COR-L47 (cell line): Measurements from ENCODE around the gene GID4.
A peak's percentile ranks its signal among the peaks of the same experiment; 100 is the strongest.
"Not testable (repeated sequence)": the region's sequence is repeated elsewhere in the genome, so short reads cannot be mapped to it uniquely, and the experiment has no call there.

Experiments used
- DNase-seq: peaks from one replicate; lab custom pipeline; 2025; lab: John Stamatoyannopoulos, UW

The GID4 gene

DNA sequence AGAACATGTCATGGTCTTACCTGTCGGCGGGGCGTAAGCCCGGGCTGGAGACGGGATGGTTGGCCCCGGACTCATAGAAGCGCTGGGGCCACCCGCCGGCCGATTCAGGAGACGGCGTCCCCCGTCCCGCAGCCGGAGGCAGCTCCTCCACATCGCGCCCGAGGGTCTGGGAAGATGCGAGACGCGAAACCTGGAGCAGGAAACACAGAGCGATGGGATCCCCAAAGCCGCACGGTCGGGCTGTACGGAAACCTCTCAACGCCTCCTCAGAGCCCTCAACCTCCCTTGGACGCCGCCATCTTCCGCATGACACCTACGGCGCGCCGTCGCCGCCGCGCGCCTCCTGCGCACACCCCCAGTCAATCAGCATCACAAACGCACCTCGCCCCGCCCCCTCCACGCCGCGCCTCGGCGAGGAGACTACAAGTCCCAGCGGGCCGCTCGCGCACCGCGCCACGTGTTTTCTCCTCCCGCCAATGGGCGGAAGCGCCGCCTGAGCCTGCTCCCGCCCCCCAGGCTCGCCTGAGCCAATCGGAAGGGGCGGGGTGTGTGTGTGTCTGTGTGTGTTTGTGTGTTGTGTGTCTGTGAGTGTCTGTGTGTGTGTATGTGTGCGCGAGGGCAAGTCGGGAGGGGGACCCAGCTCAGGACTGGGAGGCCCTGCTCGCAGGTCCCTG, at the start of gene GID4, which contains the start of gene ATPAF2:
GID4 (plus strand) TSS at position 548 of the 674 bp plus-strand sequence; CDS start at position 605, 57 bp downstream.
ATPAF2 (minus strand) TSS at position 308 of the 674 bp plus-strand sequence; CDS start at position 153, 155 bp downstream.
- peak; percentile 91 for DNase-seq

DNA sequence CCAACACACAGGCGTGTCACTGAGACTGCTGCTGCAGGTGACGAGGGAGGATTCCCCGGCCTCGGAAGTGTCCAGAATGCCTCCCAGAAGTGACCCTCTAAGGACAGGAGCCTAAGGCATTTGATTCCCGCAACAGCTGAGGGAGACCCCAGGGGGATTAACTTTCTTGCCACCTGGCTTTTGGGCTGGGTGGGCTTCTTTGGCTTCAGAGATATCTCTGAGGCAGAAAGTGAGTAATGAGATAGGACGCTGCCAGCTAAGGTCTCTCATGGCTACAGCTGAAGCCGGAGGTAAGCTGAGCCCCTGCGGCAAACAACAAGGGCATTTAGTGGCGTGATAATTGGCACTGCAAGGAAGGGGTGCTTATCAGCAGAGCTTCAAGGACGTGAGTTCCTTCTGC, 49.6 kb upstream of the GID4 start:
- no peak for DNase-seq

DNA sequence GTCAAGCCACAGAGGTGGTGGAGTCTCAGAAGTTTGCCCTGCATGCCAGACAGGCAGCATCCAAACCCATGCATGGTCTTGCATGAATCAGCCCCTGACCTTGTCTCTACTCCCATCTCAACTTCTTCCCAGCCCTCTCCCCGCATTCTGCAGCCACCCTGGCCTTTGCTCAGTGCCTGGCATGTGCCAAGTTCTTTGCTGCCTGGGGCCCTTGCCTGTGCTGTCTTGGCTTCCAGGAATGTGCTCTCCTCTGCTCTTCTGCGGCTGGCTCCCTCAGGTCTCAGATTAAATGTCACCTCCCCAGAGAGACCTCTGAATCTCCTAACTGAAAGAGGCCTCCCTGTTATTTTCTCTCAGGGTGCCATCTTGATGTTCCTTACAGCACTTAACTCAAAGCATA, 48.9 kb upstream of the GID4 start:
- DNase-seq: no peak

DNA sequence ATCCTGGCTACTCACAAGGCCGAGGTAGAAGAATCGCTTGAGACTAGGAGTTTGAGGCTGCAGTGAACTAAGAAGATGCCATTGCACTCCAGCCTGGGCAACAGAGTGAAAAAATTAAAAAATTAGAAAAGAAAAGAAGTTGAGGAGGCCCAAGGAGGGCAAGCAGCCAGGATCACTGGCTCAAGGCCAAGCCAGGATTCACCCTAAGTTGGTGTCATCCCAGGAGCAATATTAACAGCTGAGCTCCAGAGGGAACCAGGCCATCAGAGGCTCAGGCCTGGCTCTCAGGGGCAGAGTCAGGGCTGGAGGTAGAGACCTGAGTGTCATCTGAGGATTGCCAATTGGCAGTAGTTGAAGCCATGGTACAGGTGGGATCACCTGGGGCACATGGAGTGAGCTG, 45.8 kb upstream of the GID4 start:
- DNase-seq: no peak

DNA sequence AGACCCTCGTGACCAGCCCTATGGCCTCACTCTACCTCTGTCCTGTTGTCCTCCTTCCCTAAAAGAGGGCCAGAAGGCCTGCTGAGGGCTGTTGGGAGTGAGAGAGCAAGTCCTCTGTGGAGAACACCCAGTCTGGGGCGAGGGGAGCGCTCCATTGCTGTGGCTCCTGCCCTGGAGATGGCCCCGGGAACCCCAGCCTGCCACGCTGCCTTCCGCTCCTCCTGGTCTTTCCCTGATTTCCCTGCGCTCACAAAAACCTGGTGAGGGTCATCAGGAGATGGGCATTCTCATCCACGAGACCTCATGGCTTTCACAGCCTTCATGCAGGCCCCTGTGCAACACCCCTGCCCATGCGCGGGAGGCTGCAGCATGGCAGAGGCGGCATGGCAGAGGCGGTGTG, 45.4 kb upstream of the GID4 start:
- no peak for DNase-seq

DNA sequence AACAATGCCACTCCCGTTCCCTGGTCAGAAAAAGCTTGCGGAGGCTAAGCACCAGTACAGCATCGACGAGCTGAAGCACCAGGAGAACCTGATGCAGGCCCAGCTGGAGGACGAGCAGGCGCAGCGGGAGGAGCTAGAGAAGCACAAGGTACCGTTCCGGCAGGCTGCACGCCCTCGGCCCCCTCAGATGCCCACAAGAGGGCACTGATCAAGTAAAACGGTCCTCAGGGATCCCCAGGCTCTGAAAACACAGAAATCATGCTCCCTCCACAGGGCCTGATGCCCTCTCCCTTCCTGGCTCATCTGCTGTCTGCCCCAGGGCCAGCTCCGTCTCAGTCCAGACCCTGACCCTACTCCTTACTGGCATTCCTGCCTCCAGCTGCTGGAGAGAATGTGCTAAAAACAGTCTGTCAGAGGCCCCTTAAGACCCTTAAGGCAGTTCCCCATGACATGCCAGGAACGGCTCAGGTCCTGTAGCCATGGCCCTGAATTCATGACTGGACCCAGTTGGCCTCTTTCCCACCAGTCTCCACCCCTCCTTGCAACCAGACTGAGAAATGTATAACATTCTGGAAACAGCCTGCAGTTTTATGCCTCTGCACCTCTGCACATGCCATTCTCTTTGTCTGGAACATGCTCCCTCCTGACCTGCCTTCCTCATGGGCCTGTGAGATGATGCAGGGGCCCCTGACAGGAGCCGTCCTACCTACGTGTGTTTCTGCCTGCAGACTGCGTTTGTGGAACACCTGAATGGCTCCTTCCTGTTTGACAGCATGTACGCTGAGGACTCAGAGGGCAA, 44.7 kb upstream of the GID4 start:
- peak; percentile 29 for DNase-seq

DNA sequence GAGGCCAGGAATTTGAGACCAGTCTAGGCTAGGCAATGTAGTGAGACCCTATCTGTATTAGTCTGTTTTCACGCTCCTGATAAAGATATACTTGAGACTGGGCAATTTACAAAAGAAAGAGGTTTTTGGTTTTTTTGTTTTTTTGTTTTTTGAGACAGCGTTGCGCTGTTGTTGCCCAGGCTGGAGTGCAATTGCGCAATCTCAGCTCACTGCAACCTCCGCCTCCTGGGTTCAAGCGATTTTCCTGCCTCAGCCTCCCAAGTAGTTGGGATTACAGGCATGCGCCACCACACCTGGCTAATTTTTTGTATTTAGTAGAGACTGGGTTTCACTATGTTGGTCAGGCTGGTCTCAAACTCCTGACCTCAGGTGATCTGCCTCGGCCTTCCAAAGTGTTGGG, 43.3 kb upstream of the GID4 start:
- DNase-seq: not testable (repeated sequence)

DNA sequence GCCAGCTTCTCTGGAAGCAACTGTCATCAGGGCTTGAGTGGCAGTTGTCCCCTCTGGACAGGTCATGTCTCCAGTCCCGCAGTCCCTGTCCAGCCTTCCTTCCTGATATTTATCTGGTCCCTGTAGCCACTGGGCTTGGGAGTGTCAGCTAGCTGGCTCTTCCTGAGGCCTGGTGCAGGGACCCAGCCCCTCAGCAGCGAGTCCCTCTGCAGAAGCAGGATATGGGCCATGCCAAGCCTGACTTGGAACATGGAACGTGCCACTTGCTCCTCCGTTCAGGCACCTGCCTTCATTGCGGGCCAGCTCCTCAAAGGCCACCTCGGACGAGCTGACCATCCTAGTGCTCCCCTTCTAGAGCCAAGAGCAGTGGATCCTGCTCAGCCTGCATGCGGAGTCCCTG, 40.3 kb upstream of the GID4 start:
- no peak for DNase-seq

DNA sequence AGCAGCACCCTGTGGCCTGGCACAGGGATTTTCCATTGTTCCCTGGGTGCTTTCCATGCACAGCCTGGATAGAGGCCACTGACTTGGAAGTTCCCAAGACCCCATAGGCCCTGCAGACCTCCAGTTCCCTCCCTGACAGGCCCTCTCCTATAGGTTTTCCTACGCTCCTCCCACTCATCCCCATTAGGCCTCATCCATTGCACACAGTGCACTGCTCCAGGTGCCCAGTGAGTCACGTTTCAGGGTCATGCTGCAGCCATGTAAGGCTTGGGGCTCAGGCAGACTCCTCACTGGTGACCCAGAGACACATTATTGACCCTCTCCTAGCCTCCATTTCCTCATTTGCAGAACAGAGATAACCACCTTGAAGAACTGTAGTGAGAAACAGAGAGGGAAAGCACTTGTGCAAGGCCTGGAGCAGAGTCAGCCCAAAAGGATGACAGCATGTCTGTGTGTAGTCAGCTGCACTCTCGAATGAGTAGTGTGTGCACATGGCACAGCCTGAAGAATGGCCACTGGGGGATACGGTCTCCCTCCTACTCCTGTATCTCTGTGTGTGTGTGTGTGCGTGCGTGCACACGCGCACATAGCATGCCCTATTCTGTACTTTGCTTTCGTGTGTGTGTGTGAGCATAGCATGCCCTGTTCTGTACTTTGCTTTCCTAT, 39.7 kb upstream of the GID4 start:
- DNase-seq: no peak

DNA sequence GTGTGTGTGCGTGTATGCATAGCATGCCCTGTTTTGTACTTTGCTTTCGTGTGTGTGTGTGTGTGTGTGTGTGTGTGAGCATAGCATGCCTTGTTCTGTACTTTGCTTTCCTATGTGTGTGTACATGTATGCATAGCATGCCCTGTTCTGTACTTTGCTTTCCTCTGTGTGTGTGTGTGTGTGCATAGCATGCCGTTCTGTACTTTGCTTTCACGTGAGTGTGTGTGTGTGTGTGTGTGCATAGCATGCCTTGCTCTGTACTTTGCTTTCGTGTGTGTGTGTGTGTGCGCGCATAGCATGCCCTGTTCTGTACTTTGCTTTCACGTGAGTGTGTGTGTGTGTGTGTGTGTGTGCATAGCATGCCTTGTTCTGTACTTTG, 39.2 kb upstream of the GID4 start:
- DNase-seq: no peak

DNA sequence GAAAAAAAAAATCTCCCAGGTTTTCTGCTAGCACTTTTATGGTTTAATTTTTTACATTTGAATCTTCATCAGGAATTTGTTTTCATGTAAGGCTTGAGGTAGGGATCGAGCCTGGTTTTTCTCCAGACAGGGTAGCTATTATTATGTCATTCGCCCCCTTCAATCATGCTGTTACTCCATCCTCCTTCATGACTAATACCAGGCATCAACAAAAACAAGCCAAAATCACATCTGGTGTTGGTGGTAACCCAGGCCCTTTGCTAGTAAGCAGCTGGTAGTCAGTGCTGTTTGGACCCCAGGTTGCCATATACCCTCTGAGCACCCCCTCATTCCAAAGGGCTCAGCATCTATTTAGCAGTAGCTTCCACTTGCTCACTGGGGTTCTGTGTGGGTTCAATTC, 37.0 kb upstream of the GID4 start:
- no peak for DNase-seq

DNA sequence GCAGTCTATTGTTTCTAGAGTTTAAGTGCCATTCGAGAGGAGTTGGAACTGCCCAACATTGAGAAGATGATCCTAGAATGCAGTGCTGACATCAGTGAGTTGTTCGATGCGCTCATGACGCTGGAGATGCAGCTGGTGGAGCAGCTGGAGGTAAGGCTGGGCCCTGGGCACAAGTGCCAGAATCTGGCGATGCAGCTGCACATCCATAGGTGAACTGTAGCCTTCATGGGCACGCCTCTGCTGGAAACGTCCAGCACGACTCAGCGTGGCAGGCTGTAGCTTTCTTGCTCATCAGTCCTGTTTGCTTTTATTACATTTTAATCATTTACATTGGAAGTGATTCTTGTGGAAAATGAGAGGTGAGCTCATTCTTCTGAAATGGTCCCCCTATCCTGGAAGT, 34.9 kb upstream of the GID4 start:
- DNase-seq: peak; percentile 49

DNA sequence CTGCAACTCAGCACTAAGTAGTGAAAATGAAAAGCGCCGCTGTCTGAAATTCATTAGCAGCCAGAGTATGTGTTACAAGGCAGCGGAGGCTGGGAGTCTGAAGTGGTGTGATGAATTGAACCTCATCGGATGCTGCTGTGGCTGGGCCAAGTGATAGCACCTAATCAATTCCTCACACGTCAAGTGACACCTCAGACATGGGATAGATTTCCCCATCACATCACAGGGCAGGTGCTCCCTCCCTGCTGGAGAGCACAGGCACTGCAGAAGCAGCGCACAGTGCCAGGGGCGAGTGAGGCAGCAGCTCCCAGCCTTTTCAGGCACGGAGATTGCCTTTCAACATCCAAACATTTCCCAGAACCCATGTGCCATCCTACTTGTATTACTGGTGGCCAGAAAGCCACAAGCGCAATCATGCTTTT, 34.3 kb upstream of the GID4 start:
- DNase-seq: no peak

DNA sequence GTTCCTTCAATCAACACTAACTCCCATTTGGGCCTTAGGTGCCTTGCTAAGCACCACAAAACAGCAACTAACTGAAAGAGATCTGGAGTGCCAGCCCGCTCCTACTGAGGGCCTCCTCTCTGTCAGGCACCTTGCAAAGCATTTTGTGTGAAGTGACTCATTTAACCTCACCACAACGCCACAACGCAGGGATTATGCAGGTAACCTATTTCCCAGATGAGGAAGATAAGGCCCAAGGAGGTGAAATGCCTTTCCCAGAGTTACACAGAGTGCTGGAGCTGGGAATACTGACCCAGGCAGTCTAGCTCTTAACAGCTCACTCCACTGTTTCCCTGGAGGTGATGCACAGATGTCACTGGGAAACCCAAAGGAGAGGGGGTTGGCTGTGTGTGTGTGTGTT, 33.7 kb upstream of the GID4 start:
- no peak for DNase-seq

DNA sequence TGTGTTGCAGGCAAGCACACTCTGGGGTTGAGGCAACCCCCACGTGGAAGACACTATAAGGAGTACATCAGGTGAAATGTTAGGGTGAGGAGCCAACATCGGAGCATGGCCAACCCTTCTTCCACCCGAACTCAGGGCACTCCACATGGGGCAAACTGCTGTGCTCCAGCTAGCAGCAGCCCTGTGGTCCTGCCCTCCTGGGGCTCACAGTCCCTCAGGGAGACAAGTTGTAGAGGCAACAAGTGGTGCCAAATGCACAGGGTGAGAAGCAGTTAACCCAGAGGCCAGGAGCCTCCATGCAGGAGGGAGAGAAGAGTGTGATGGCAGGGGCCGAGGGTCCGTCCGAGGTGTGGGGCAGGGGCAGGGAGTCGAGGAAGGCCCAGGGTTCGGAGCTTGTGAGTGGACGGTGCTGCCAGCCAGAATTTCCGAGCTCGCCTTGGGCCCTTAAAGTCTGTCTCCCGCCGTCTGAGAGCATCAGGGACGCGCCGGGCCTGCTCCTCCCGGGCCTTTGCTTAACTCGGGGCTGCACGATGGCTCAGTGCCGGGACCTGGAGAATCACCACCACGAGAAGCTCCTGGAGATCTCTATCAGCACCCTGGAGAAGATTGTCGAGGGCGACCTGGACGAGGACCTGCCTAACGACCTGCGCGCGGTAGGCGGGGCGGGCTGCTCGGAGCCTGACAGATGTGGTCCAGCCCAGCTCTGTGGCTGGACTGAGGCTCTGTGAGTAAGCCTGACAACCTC, 32.5 kb upstream of the GID4 start:
- DNase-seq: no peak

DNA sequence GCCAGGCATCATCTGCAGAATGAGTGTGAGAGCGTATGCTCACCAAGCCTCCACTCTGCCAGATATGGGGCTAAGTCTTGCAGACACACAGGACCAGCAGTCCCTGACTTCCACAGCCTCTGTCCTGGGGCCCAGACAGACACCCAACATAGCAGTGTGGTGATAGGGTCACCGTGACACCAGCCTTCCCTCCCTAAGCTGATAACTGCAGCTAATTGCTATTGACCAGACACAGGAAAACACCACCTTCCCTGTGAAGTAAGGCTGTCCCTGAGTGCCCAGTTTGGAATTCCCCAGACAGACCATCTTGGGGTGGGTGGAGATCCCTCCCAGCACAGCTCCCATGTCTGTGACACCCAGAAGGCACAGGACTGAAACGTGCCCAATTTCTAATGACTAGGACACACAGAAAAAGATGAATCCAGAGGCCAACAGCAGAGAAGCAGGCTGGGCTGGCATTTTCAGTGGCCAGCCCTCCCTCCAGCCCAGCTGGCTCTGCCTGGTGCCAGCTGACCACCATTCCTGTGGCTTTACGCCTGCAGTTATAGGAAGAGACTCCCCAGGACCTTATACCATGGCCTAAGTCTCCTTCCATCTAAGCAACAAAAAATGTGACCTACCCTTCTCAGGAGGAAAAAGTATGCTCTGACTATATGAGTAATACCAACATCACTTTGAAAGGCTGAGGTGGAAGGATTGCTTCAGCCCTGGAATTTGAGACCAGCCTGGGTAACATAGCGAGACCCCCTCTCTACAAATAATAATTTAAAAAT, 30.5 kb upstream of the GID4 start:
- no peak for DNase-seq

DNA sequence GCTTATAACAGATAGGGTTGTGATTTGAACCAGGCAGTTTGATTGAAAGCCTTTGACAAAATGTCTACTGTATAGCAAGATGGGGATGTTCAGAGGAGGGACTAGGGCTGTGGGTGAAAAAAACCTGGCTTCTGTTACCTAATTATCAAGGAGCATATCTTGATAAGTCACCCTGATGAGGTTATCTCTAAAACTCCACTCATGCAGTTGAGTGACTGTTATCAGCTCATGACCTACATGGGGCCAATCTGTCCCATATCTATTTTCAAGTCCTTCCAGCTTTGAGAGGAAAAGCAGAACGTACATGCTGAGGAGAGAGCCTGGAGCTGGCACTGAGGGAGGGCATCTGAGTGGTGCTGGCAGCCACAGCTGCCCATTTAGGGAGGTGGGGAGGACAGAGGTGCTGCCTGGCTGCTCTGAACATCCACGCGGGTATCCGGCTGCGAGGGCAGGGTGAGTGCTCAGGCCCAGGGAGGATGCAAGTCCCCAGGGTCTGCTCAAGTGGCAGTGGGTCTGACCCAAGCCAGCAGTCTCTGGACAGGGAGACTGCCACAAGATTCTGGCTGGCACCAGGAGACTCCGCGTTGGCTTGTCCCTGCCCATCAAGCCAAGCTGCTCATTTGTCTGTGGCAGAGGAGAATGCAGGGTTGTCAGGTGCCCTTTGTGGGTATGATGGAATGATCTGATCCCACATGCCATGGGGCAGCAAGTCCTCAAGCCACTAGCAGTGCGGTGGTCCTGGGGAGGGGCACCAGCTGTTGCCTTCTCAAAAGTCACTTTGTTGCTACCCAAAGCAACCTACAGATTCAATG, 29.4 kb upstream of the GID4 start:
- no peak for DNase-seq

DNA sequence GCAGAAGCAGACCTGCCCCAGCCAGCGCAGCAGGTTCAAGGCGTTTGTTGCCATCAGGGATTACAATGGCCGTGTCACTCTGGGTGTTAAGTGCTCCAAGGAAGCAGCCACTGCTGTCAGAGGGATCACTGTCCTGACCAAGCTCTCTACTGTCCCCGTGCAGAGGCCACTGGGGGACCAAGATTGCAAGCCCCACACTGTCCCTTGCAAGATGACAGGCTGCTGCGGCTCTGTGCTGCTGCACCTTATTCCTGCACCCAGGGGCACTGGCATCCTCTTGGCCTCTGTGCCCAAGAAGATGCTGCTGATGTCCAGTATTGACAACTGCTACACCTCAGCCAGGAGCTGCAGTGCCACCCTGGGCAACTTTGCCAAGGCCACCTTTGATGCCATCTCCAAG, 27.9 kb upstream of the GID4 start:
- no peak for DNase-seq

DNA sequence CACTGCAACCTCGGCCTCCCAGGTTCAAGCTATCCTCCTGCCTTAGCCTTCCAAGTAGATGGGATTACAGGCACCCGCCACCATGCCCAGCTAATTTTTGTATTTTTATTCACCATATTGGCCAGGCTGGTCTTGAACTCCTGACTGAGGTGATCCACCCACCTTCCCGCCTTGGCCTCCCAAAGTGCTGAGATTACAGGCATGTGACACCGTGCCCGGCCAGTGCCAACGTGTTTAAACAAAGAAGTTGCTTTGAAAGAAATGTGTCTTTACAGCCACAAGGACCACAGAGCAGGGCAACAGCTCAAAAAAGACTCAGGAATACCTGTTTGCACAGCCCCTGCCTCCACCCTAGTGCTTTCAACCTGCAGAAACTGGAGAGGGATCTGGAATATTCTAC, 25.2 kb upstream of the GID4 start:
- DNase-seq: no peak

DNA sequence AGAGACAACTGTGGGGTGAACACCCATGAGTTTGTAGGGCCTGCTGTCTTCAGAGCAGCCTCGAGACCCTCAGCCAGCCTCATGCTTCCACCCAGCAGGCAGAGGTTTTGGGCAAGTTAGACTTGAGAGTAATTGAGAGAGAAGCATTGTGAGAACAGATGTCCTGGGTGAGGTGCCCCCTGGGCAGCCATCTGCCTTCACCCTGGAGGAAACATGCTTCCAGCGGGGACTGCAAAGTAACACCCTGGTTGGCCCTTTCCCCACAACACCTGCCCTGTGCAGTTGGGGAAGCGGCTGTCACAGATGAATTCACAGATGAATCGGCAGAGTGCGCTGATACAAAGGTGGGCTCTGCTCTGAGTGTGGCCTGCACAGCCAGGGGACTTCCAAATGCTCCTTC, 23.6 kb upstream of the GID4 start:
- DNase-seq: no peak

DNA sequence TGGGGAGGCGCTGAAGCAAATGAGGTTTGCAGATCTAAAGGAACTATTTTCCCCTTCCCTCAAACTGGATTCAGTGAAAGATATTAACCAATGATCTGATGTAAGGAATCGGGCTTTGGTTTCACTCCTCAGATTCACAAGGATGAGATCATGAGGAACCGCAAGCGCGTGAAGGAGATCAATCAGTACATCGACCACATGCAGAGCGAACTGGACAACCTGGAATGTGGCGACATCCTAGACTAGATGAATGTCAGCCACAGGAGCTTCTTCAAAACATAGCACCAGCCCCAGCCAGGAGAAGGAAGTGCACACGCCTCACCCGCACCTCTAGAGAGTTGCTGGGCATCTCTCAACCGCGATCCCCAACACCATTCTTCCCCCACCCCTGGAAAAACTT, 22.8 kb upstream of the GID4 start:
- DNase-seq: no peak
